ENCODE data around the gene SNTB2. TPM values are rescaled to one million over a fixed set of nuclear protein-coding genes. Genes with fewer than 3 reads are reported as not detected.

SNTB2 gene
- total RNA-seq, 1 experiment from 2014 or later, result 50.6 TPM

DNA sequence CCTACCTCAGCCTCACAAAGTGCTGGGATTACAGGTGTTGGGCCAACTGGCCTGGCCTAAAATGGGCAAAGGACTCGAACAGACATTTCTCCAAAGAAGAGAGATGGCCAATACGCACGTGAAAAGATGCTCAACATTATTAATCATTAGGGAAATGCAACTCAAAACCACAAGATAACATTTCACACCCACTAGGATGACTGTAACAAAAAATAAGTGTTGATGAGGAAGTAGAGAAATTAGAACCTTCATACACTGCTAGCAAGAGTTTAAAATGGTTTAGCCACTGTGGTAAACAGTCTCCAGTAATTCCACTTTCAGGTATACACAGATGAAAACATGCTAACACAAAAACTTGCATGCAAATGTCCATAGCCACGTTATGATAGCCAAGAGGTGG lies 159.0 kb downstream of the SNTB2 start:
- H3K36me3 ChIP-seq (ENCODE audit: control insufficient read depth, insufficient read depth, low read length), result peaks cover 2% of the 10 kb centered on the region; the same call in 1 of the 2 replicates
- peaks cover 6% of the 10 kb centered on the region; the same call in 1 of the 2 replicates for H3K4me1 ChIP-seq
- no peaks in the 10 kb centered on the region for H3K27me3 ChIP-seq (replicated peaks; ENCODE audit: control insufficient read depth, insufficient read depth, low read length)
- H3K27me3 Mint-ChIP-seq (ENCODE audit: insufficient read depth, unreplicated experiment), result no peaks in the 10 kb centered on the region
- H3K9me3 ChIP-seq, result no peaks in the 10 kb centered on the region
- no peaks in the 10 kb centered on the region for H3K9me3 Mint-ChIP-seq (ENCODE audit: unreplicated experiment)
- BruUV-seq (replicated peaks), result no TSS peak
- DNase-seq, result no peak
- H3K36me3 Mint-ChIP-seq (ENCODE audit: insufficient read depth, unreplicated experiment), result peaks cover 60% of the 10 kb centered on the region
- H3K4me1 Mint-ChIP-seq (ENCODE audit: low read depth, unreplicated experiment), result peaks cover 2% of the 10 kb centered on the region
- ChIA-PET POLR2A (no interaction called here), CTCF (interaction anchor here (0.7 kb wide), 1 partner anchor 321 kb away, joined by 10 read pairs; no protein-coding TSS in a partner anchor)
- no peak overlapping the region for H3K4me3 Mint-ChIP-seq (ENCODE audit: unreplicated experiment)
- intact Hi-C loops (cut with micrococcal nuclease; ENCODE audit: unreplicated experiment), result no loop called here
- no peak overlapping the region for H3K27ac Mint-ChIP-seq (ENCODE audit: unreplicated experiment)
- TF ChIP-seq, protein P1, sequence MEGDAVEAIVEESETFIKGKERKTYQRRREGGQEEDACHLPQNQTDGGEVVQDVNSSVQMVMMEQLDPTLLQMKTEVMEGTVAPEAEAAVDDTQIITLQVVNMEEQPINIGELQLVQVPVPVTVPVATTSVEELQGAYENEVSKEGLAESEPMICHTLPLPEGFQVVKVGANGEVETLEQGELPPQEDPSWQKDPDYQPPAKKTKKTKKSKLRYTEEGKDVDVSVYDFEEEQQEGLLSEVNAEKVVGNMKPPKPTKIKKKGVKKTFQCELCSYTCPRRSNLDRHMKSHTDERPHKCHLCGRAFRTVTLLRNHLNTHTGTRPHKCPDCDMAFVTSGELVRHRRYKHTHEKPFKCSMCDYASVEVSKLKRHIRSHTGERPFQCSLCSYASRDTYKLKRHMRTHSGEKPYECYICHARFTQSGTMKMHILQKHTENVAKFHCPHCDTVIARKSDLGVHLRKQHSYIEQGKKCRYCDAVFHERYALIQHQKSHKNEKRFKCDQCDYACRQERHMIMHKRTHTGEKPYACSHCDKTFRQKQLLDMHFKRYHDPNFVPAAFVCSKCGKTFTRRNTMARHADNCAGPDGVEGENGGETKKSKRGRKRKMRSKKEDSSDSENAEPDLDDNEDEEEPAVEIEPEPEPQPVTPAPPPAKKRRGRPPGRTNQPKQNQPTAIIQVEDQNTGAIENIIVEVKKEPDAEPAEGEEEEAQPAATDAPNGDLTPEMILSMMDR (IDR thresholded peaks at IDR 0.05; ENCODE audit: insufficient read depth in 1 of 2, low read depth in 1 of 2, low read length in 1 of 2, severe bottlenecking in 1 of 2, unreplicated experiment in 1 of 2), result no peak
- no peak overlapping the region for H3K4me3 ChIP-seq (ENCODE audit: low read depth, low read length)

DNA sequence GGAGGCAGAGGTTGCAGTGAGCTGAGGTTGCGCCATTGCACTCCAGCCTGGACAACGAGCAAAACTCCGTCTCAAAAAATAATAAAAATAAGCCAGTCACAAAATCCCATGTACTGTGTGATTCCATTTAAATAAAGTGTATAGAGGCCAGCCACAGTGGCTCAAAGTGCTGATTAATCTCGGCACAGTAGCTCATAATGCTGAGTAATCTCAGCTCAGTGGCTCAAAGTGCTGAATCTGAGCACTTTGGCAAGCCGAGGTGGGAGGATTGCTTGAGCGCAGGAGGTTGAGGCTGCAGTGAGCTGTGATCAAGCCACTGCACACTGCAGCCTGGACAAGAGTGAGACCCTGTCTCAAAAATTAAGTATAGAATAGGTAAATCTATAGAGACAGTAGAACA lies 159.7 kb downstream of the SNTB2 start:
- BruUV-seq (replicated peaks), result no TSS peak
- Histone ChIP-seq H3K27me3 (replicated peaks; ENCODE audit: control insufficient read depth, insufficient read depth, low read length) (no peaks in the 10 kb centered on the region), H3K9me3 (no peaks in the 10 kb centered on the region), H3K36me3 (ENCODE audit: control insufficient read depth, insufficient read depth, low read length) (peaks cover 2% of the 10 kb centered on the region; the same call in 1 of the 2 replicates), H3K4me3 (ENCODE audit: low read depth, low read length) (no peak overlapping the region), H3K4me1 (peaks cover 8% of the 10 kb centered on the region)
- no peaks in the 10 kb centered on the region for H3K27me3 Mint-ChIP-seq (ENCODE audit: insufficient read depth, unreplicated experiment)
- no peak overlapping the region for H3K4me3 Mint-ChIP-seq (ENCODE audit: unreplicated experiment)
- no peaks in the 10 kb centered on the region for H3K9me3 Mint-ChIP-seq (ENCODE audit: unreplicated experiment)
- intact Hi-C loops (cut with micrococcal nuclease; ENCODE audit: unreplicated experiment), result no loop called here
- peaks cover 9% of the 10 kb centered on the region for H3K4me1 Mint-ChIP-seq (ENCODE audit: low read depth, unreplicated experiment)
- POLR2A ChIA-PET, result interaction anchor here (0.6 kb wide), 1 partner anchor 32 kb away, joined by 4 read pairs; no protein-coding TSS in a partner anchor
- no peak overlapping the region for H3K27ac Mint-ChIP-seq (ENCODE audit: unreplicated experiment)
- TF ChIP-seq, protein P1 (IDR thresholded peaks at IDR 0.05; ENCODE audit: insufficient read depth in 1 of 2, low read depth in 1 of 2, low read length in 1 of 2, severe bottlenecking in 1 of 2, unreplicated experiment in 1 of 2), result no peak
- no peak for DNase-seq
- CTCF ChIA-PET, result no interaction called here
- peaks cover 53% of the 10 kb centered on the region for H3K36me3 Mint-ChIP-seq (ENCODE audit: insufficient read depth, unreplicated experiment)

DNA sequence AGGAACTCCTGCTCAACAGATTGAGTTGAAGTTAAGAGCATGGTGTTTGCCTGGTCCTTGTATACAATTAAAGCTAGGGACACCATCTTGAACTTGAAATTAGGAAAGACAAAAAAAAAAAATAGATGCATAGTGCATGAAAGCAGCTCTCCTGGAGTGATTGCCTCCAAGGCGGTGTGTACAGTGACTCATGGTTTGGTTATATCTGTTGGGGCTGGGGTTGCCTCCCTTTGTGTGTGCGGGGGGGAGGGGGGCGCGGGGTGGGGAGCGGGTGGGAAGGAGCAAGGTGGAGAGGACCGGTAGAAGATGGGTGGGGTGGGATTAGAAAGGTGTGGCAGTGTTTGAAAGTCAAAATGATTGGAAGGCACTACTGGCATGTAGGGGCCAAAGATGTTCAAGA lies 161.3 kb downstream of the SNTB2 start:
- Mint-ChIP-seq H3K9me3 (ENCODE audit: unreplicated experiment) (no peaks in the 10 kb centered on the region), H3K36me3 (ENCODE audit: insufficient read depth, unreplicated experiment) (peaks cover 43% of the 10 kb centered on the region), H3K4me3 (ENCODE audit: unreplicated experiment) (no peak overlapping the region), H3K27me3 (ENCODE audit: insufficient read depth, unreplicated experiment) (no peaks in the 10 kb centered on the region), H3K4me1 (ENCODE audit: low read depth, unreplicated experiment) (peaks cover 13% of the 10 kb centered on the region), H3K27ac (ENCODE audit: unreplicated experiment) (no peak overlapping the region)
- Histone ChIP-seq H3K9me3 (no peaks in the 10 kb centered on the region), H3K4me3 (ENCODE audit: low read depth, low read length) (no peak overlapping the region), H3K27me3 (replicated peaks; ENCODE audit: control insufficient read depth, insufficient read depth, low read length) (no peaks in the 10 kb centered on the region), H3K36me3 (ENCODE audit: control insufficient read depth, insufficient read depth, low read length) (peaks cover 2% of the 10 kb centered on the region), H3K4me1 (peaks cover 12% of the 10 kb centered on the region)
- no TSS peak for BruUV-seq (replicated peaks)
- ChIA-PET CTCF (no interaction called here), POLR2A (no interaction called here)
- no peak for DNase-seq
- TF ChIP-seq, protein P1 (IDR thresholded peaks at IDR 0.05; ENCODE audit: insufficient read depth in 1 of 2, low read depth in 1 of 2, low read length in 1 of 2, severe bottlenecking in 1 of 2, unreplicated experiment in 1 of 2), result no peak
- intact Hi-C loops (cut with micrococcal nuclease; ENCODE audit: unreplicated experiment), result no loop called here
